ENCODE results near the gene SNAI3. TPM values are rescaled to one million over a fixed set of nuclear protein-coding genes. Genes with fewer than 3 reads are reported as not detected.
A peak's percentile ranks its signal among the peaks of the same experiment; 100 is the strongest.

The SNAI3 gene
- 1 to 10 TPM; 4.5 to 8.5 (median 6.1) TPM for polyA plus RNA-seq (ENCODE audit: insufficient read length in 10 of 10)
- long read RNA-seq, donor 1, partial matches to known transcripts: 0 of 2 reads
- long read RNA-seq, donor 1, other reads (novel, unspliced or antisense): 0 of 2 reads
- long read RNA-seq, donor 2, partial matches to known transcripts: 0 of 2 reads
- long read RNA-seq, donor 2, other reads (novel, unspliced or antisense): 0 of 2 reads
- long read RNA-seq, donor 3: 0 reads
- long read RNA-seq, donor 4, partial matches to known transcripts: 0 of 2 reads
- long read RNA-seq, donor 4, other reads (novel, unspliced or antisense): 0 of 2 reads
- long read RNA-seq, donor 5, partial matches to known transcripts: 0 of 3 reads
- long read RNA-seq, donor 5, other reads (novel, unspliced or antisense): 0 of 3 reads
- long read RNA-seq, donor 6, partial matches to known transcripts: 0 of 4 reads
- long read RNA-seq, donor 6, other reads (novel, unspliced or antisense): 0 of 4 reads
- long read RNA-seq, donor 7, partial matches to known transcripts: 0 of 2 reads
- long read RNA-seq, donor 7, other reads (novel, unspliced or antisense): 0 of 2 reads
- long read RNA-seq, donor 8, partial matches to known transcripts: 0 of 2 reads
- long read RNA-seq, donor 8, other reads (novel, unspliced or antisense): 0 of 2 reads
- long read RNA-seq, donor 9: 0 reads

DNA sequence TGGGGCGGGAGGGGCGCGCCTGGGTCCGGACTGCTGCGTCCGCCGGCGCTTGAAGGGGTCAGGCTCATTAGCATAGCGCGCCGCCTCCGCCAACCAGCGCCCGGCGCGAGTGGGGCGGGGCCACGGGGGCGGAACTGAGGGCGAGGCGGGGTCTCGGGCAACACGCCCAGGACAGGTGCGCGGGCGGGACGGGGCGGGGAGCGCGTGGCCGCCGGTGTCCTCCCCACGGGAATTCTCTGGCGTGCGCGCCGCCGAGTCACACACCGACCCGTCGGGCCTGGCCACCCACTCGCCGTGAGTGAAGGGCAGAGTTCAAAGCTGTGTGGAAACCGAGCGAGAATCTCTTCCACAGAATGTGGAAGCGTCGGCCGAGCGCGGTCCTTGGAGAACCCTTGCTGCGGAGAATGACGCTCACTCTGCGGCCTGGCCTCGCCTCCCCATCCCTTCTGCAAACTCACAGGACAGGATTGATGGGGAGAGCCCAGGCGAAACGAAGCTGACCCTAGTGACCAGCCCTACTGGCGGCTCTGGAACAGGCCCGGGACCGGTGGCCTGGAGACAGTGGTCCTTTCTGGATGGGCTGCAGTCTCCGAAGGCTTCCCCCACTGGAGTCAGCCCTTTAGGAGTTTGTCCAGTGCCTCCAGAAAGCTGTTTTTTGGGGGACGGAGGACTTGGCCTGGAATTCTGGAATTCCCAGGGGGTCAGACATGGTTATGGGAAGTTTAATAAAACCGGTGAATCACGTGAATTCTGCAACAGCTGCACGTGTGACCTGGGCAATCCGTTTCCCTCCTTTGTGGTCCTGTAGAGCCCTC, at the start of gene SNAI3:
SNAI3 (minus strand) TSS at position 69 of the 815 bp plus-strand sequence. CDS start 101 bp downstream, outside the sequence.
- peak; percentile 60 to 85 (median 70) for DNase-seq

DNA sequence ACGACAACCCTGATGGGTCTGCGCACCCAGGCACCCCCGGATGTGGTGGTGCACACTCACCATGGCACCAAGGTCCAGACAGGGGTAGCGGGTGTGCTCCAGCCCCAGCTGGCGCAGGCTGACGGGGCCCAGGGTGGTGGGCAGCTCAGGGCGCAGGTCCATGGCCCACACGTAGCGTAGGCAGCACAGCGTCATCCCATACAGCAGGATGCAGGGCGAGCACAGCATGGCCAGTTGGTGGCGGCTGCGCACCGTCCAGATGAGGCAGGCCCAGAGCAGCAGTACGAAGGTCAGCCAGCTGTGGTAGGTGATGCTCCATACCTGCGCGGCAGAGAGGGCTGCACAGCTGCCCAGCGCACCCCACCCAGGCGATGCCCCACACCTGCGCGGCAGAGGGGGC, 49.8 kb upstream of the SNAI3 start:
- DNase-seq: no peak

DNA sequence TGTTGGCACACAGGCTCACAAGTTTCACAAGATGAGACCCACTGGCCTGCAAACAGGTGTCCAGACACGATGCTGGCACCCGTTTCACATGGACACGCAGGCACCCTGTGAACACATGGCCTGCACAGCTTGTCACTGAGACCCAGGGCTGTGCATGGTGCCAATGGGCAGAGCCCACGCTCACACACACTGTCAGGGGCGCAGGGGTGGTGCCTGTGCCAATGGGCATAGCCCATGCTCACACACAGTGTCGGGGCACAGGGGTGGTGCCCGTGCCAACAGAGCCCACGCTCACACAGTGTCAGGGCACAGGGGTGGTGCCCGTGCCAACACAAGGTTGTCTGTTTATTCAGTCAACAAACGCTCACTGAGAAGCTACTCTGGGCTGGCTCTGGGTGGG, 49.3 kb upstream of the SNAI3 start:
- DNase-seq: no peak

DNA sequence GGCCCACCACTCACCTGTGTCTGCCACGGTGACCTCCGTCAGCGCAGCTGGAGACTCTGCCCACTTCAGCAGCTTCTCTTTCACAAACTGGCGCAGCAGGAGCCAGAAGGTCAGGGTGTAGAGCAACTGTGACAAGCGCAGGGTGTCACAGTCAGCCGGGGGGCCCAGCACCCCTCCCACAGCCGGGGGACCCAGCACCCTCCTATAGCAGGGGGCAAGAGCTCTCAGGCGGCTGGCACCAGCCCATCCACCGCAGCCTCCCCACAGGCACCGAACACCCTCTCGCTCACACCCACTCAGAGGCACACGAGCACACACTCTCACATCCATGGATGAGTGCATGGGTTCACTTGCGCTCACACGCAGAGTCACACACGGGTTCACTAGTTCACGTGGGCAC, 48.8 kb upstream of the SNAI3 start:
- no peak for DNase-seq

DNA sequence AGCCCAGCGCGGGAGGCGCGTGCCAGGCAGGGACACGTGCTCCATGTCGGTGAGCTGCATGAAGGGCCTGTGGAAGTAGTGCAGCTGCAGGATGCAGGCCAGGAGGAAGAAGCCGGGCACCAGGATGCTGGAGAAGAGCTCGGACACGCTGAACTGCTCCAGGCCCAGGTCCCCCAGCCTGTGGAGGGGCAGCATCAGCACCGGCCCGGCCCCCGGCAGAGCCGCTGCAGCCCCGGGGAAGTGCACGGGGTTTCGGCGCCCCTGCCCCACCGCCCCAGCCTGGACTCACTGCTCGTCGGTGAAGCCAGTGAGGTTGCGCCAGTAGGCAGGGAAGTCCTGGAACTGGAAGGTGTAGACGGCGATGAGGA, 48.0 kb upstream of the SNAI3 start:
- DNase-seq: no peak

DNA sequence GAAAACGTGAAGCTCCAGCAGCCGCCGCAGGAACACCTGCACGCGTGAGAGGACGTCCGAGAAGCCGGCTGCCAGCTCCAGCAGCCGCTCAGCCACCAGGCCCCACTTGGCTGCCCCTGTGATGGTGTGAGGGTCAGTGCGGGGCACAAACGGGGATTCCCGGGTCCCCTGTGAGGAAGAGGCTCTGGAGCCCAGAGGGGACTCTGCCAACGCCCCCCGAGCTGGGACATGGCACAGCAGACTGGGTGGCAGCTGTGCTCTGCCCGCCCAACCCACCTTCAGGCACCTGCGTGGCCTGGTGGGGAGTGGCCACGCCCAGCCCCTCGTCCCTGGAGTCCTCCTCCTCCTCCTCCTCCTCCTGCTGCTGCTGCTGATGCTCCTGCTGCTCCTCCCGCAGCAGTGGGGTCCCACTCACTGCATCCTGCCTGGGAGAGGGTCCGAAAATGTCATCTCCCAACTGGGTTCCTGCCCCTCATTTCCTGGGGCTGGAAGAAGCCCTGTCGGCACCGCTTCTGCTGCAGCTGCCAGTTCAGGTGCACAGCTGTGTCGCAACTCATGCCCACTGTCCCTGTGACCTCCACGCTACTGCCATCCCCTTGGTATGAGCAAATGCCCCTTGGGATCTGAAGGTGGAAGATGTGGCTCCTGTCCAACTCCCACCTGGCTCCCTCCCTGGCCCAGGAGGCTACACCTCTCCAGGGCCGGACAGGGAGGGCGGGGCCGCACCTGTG, 47.5 kb upstream of the SNAI3 start:
- no peak for DNase-seq

DNA sequence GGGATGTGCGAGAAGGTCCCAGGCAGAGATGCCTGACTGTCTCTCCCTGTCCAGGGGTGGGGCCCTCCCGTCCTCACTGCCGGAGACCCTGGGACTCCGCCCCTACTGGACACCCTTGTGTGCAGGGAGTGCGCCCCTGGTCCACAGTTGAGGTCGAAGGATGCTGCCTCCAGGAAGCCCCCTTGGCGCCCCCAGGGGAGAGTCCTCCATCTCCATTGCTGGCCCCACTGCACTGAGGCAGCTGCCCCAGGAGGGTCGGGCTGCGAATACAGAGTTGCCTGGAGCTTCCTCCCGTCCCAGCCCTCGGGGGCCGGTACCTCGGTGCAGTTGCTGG, 46.6 kb upstream of the SNAI3 start:
- no peak for DNase-seq

DNA sequence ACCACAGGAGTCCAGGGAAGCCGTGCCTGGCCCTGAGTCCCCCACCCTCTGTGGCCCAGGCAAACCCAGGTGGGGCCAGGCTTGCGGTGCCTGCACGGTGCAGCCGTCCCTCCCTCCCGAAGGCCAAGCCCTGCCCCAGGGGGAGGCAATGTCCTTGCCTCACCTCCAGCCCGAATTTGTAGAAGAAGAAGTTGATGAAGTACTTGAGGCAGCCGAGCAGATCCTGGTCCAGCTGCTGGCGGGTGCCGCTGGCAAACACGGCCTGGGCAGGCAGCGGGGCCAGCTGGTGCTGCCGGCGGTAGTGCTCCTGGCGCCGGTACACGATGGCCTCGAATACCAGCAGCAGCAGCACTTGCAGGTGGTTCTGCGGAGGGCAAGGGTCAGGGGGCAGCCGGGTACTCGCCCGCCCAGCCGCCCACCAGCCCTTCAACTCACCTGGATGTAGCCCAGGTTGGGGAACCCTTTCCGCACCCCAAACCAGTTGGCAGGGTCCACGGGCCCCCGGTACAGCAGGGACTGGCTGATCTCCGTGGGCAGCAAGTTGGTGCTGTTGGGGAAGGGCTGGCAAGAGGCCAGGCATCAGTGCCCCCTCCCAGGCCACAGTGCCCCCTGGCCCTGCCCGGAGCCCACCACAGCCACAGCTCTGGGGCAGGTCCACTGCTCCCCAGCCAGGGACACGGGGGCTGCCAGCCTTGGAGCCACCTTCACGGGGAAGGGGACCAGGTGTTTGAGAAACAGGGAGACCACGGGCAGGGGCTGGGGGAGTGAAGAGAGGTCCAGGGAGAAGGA, 46.1 kb upstream of the SNAI3 start:
- no peak for DNase-seq

DNA sequence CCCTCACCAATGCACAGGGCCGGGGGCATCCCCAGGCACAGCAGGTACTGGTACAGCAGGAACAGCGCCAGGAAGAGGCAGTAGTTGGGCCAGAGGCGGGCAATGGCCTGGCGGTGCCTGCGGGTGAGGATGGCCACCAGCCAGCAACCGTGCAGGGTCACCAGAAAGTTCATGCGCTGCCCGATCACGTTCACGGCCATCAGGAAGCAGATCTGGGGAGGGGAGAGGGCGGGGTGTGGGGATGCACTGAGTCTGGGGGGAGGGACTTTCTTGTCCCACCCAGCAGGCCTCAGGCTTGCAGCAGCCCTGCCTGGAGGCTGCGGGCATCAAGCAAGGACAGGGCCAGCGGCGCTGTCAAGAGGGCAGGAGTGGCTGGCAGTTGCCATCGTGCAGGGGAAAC, 45.4 kb upstream of the SNAI3 start:
- DNase-seq: no peak

DNA sequence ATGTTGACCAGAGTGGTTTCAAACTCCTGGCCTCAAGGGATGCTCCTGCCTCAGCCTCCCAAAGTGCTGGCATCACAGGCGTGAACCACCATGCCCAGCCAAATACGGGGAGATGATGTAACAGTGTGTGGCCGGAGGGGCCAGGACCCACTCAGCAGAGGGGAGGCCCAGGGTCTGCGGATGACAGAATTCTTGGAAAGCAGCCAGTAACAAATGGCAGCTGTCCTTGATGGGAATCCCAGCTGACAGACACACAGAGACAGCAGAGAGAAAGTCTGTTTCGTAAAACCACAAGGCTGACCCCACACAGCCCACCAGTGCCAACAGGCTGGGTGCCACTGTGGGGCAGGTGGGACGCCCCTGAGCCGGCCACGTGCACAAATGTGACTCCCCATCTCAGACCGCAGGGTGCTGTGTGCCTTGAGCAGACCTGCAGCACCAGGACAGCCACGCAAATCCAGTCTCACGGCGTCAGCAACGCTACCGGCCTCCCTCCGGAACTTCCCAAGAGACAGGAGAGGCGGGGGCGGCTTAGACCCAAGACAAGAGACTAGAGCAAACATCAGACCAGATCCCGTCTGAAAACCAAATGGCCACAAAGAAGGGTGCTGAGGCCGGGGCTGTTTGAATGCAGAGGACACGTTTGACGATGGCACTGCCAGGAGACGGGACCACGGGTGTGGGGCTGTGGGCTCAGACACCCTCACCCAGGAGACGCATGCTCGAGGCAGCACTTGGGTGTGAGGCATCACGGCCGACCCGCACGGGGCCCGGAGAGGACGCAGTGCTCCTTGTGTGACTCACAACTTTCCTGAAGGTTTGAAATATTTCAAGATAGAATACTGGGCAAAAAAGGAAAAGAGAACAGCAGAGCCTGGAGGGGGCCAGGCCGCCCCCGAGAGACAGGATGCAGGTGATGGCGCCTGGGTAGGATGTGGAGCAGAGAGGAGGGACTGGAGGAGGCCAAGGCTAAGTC, 44.6 kb upstream of the SNAI3 start:
- peak in 2 of 3 donors; percentile 33 to 66 for DNase-seq

DNA sequence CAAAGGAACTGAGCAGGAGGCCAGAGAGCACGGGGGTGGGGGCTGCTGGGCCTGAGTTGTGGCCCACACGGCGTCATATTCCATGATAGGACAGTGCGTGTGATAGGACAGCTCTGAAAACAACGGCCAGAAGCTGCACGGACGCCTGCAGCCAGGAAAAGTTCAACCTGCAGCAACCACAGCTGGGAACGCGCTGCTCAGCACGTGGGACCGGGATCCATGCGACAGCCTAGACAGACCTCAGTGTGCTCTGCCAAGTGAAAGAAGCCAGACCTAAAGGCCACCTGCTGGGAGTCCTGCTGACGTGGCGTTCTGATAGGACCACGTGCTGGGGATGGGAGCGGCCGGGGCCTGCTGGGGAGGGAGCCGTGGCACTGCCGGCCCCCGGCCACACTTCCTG, 41.6 kb upstream of the SNAI3 start:
- peak in 1 of 3 donors; percentile 59 for DNase-seq

DNA sequence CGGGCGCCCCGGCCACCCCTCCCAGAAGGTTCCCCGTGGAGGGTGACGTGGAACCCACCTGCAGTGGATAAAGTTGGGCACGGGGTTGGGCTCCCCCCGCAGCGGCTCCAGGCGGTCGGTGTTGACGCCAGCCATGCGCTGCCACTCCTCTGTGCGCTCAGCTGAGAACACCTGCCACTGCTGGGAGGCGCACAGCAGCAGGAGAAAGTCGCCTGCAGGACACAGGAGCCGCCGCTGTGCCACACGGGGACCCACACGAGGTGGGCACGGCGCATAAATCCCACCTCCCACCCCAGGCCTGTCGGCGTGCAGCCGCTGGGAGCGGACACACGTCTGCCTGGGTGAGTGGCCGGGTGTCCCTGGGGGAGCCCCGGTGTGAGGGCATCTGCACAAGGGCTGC, 40.7 kb upstream of the SNAI3 start:
- DNase-seq: no peak

DNA sequence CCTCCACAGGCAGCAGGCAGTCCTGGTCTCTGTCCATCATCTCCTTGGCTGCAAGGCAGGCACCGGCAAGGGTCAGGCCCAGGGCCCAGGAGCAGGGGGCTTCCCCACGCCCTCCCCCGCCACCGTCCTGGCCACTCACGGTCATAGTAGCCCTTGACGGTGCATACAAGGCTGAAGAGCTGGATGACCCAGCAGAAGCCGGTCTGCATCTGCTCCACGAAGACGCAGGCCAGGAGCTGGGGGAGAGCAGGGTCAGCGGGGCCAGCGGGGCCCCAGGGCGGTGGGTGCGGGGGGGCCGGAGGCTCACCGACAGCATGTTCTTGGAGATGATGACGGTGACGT, 40.1 kb upstream of the SNAI3 start:
- DNase-seq: no peak

DNA sequence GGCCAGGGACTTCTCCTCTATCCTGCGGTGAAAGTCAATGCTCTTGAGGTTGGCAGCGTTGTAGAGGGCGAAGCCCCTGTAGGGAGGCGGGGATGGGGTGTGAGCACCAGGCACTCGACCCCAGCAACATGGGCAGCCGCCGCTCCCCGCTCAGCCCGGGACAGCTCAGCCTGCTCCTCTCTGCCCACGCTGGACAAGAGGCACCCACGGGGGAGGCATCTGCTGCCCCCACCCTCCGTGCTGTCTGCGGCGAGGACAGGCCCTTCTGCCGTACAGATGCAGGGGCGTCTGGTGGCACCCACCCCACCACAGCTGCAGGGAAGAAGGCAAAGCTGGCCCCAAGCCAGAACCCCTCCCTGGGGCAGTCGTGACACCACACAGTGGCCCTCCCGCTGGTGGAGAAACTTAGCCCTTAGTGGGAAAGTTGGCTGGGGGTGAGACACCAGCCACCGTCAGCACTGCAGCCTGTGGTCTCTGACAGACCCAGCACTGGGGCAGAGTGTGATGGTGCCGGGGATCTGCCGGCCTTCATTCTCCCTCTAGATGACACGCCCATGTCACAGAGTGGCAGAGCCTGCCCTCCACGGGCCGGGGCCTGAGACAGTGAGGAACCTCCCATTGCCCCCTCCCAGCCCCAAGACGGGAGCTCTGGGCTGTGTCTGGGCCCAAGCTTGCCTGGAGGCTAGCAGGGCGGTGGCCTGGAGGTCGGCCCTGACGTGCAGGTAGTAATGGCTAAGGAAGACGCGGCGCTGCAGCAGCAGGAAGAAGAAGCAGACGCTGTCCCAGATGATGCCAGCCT, 39.5 kb upstream of the SNAI3 start:
- no peak for DNase-seq

DNA sequence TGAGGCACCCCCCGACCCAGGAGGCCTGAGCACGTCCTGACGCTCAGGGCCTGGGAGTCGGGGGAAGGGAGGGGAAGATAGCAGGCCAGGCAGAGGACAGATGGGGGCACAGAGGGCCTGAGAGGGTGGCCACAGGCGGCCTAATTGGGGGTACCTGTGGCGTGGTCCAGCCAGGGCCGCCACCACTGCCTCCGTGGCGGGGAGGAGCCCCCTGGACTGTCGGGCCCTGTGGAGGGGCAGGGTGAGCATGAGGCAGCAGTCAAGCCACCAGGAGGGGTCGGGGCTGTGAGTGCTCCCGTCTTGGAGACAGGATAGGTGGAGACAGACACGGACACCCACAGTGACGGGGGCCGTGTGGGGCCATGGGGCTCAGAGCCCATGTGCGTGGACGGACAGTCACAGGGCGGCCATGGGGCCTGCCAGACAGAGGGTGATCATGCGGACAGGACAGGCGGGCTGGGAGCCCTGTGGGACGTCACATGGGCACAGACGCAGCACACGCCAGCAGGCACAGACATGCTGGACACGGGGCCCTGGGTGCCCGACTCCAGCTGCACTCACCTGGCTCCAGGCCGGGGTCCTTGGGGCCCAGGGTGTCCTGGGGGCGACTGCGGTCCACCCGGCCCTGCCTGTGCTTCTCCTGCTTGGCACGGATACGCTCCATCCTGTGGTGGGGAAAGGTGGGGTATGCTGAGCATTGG, 38.7 kb upstream of the SNAI3 start:
- no peak for DNase-seq

DNA sequence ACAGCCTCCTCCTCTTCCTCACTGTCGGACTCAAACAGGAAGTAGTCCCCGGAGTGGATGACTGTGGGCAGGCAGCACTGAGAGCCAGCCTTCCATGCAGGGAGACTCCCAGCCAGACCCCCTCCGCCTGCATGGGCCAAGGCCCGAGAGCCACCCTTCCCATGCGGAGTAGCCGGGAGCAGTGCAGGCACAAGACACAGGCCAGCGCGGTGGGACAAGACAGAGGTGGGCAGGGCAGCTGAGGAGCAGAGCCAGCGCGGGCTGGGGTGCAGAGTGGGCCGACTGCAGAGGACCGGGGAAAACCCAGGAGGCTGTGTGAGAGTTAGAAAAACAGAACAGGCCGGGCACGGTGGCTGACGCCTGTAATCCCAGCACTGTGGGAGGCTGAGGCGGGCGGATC, 37.6 kb upstream of the SNAI3 start:
- no peak for DNase-seq

DNA sequence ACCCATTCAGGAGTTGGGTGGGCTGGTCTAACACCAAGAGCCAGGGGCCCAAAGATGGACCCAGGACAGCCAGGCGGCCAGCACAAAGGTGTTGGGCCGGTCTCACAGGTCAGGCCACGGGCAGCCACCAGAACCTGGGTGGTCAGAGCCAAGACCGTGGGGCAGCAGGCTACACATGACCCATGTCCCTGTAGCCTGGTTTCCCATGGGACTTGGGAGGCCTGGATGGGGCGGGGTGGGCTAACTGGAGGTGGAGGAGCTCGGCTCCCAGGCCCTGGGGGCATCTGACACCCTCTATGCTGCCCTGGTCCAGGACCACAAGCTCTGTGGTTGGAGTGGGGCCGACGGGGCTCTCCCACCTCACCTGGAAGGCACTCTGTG, 37.2 kb upstream of the SNAI3 start:
- DNase-seq: no peak

DNA sequence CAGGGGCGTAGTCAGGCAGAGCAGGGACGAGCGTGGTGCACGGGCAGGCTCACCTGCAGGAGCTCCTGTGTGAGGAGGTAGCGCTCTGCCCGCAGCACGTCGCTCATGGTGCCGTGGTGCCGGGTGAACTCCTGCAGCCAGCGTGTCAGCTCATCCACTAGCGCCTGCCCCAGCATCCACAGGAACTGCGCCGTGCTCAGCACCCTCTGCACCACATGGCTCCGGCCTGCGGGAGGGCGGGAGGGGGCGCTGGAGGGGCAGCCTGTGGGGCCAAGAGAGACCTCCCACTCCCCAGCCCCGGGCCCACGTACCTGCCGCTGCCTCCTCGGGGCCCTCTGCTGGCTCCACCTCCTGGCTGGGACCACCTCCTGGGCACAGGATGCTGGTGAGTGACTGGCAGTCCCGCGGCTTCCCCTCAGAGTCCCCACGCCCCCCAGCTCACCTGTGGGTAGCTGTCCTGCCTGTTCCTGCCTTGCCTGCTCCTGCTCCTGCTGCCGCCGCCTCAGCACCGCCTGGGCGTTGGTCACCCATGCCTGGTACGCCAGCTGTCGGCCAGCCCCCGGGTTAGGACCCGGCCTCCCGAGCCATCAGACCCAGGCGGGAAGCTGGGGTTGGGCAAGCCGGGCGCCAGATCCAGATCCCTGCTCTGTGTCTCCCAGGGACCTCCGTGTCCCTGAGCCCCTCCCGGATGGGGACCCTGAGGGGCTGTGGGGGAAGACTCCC, 36.6 kb upstream of the SNAI3 start:
- no peak for DNase-seq

Measured in muscle of back (tissue), 13 donors.